Airway epithelial cell (primary cell): ENCODE data around the gene ANKRD23. TPM values are rescaled to one million over a fixed set of nuclear protein-coding genes. Genes with fewer than 3 reads are reported as not detected.

Source experiments
- total RNA-seq: library from RNA; depleted of rRNA; stranded (reverse); fragments of >200 nt; gene quantifications from 2 replicates; pipeline ENCODE4 v1.2.3, GENCODE V29; 2015

The ANKRD23 gene
- total RNA-seq, result 0.28 and 0.56 TPM in 2 replicates

GRCh38 chr2:96843538-96844268, at the start of gene ANKRD23:
Gene ANKRD23, minus strand, starts transcription at chr2:96844021. Its CDS starts 29 bp downstream, at chr2:96843992.

GRCh38 chr2:96869822-96870625, 26.2 kb upstream of the ANKRD23 start, which contains the start of gene SEMA4C:
Gene SEMA4C, minus strand, starts transcription at chr2:96870080. Its CDS starts 2,194 bp downstream, at chr2:96867886.

DNA sequence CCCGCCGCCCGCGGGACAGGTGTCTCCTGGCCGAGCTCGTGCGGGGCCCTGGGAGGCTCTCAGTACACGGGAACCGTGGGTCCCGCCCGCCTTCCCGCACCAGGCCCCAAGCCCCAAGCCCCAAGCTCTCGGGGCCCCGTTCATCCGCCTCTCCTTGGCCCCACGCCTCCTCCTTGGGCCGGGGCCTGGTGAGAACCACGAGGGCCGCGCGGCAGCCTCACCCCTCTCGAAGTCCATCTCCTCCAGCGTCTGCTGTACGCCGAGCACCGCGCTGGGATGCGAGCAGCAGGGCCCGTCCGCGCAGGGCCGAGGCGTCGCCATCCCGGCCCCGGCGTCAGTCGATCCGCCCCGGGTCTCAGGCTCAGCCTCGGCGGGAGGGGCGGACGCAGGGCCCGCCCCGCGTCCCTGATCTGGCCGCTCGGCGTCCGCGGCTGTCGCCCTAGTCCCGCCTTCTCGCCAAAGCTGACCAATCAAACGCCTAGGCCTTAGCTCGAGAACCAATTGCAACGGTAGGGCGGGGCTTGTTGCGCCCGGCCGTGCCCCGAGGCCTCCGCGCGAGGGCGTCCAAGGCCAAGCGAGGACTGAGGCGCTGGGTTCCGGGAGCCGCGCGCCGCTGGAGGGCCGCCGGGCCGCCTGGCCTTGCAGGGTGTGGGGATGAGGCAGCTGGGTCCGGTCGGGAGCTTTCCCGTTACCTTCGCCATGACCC, 14.0 kb upstream of the ANKRD23 start, which contains the start of gene ANKRD39:
Gene ANKRD39 (minus strand): TSS at position 350 of the 706 bp plus-strand sequence. CDS start 29 bp downstream, at position 321.

GRCh38 chr2:96816127-96816835, 27.5 kb downstream of the ANKRD23 start, which contains the start of gene CNNM3:
Gene CNNM3, plus strand, starts transcription at chr2:96816268. Its CDS starts 10 bp downstream, at chr2:96816278.

Other genes with a start within 250 kb of the ANKRD23 start
- gene KANSL3, start 205.7 kb downstream of the ANKRD23 start, total RNA-seq, result 14.3 and 18.1 TPM in 2 replicates
- gene FER1L5, start 201.3 kb downstream of the ANKRD23 start, total RNA-seq, result 0.21 TPM in 1 of 2 replicates, not detected in the other
- 12.8 and 13.1 TPM in 2 replicates for gene LMAN2L, start 104.0 kb downstream of the ANKRD23 start, total RNA-seq
- gene CNNM4, start 83.1 kb downstream of the ANKRD23 start, total RNA-seq, result 5.3 and 6.1 TPM in 2 replicates
- gene CNNM3, start 27.8 kb downstream of the ANKRD23 start, total RNA-seq, result 4.7 TPM in 2 replicates
- 20.9 and 24.8 TPM in 2 replicates for gene ANKRD39, start 14.0 kb upstream of the ANKRD23 start, total RNA-seq
- 15.2 and 16.6 TPM in 2 replicates for gene SEMA4C, start 26.1 kb upstream of the ANKRD23 start, total RNA-seq
- not detected in 2 replicates for gene FAM178B, start 142.6 kb upstream of the ANKRD23 start, total RNA-seq